MCF 10A (cell line): Measurements from ENCODE around the gene C17orf113. TPM values are rescaled to one million over a fixed set of nuclear protein-coding genes. Genes with fewer than 3 reads are reported as not detected.

Experiments used
- BruUV-seq: library from RNA; stranded (reverse); fragments of 400-500 nt; replicated peaks from 2 replicates; lab custom pipeline; 2021; lab: Mats Ljungman, UMichigan
- CTCF ChIA-PET: fragments of 300-600 bp; sonication (Branson Sonifier 250); formaldehyde crosslinking; extraction: SDS; loops from one replicate; lab custom pipeline; 2021; ENCODE audit warnings: antibody characterized with exemption, inconsistent platforms; lab: Yijun Ruan, JAX
- POLR2A ChIA-PET: fragments of 300-600, 350-650 bp; sonication (Branson Sonifier 250); formaldehyde crosslinking; extraction: SDS; loops from one replicate; lab custom pipeline; 2020; ENCODE audit warnings: antibody characterized with exemption, inconsistent platforms; lab: Yijun Ruan, JAX
- DNase-seq: peaks from one replicate; pipeline ENCODE4 v3.0.0-alpha.2; 2018; ENCODE audit not compliant: unreplicated experiment
- H3K27ac Mint-ChIP-seq: one replicate; pipeline ENCODE4 v1.8.0; 2022; ENCODE audit warnings: mild to moderate bottlenecking, low read depth, mixed read lengths; ENCODE audit not compliant: unreplicated experiment
- H3K27me3 Mint-ChIP-seq: one replicate; pipeline ENCODE4 v1.8.0; 2022; ENCODE audit warnings: mixed read lengths; ENCODE audit not compliant: insufficient read depth, unreplicated experiment
- H3K36me3 Mint-ChIP-seq: one replicate; pipeline ENCODE4 v1.8.0; 2022; ENCODE audit warnings: mild to moderate bottlenecking, moderate library complexity, mixed read lengths; ENCODE audit not compliant: insufficient read depth, unreplicated experiment
- H3K4me1 Mint-ChIP-seq: one replicate; pipeline ENCODE4 v1.8.0; 2022; ENCODE audit warnings: mixed read lengths; ENCODE audit not compliant: insufficient read depth, unreplicated experiment
- H3K4me3 Mint-ChIP-seq: one replicate; pipeline ENCODE4 v1.8.0; 2022; ENCODE audit warnings: mild to moderate bottlenecking, moderate library complexity, mixed read lengths; ENCODE audit not compliant: unreplicated experiment
- H3K9me3 Mint-ChIP-seq: one replicate; pipeline ENCODE4 v1.8.0; 2022; ENCODE audit warnings: mixed read lengths; ENCODE audit not compliant: unreplicated experiment
- CTCF ChIP-seq: fragments of 200-600 bp; IDR thresholded peaks from one replicate; pipeline ENCODE4 v1.8.0; 2022; ENCODE audit warnings: antibody characterized with exemption, mild to moderate bottlenecking; ENCODE audit not compliant: unreplicated experiment
- intact Hi-C: fragments of 100-400 bp; cut with micrococcal nuclease; formaldehyde crosslinking; loops from 2 replicates; pipeline ENCODE4 v1.14.1; 2022
- total RNA-seq: library from RNA; stranded (reverse); gene quantifications from 2 replicates; pipeline ENCODE4 v1.2.3, GENCODE V29; 2022

The C17orf113 gene
- total RNA-seq, 1 experiment from 2014 or later, result 0.72 TPM

- intact Hi-C loops, result no loop called here
- Mint-ChIP-seq H3K4me1 (no peaks in the 10 kb centered on the region), H3K36me3 (no peaks in the 10 kb centered on the region), H3K27me3 (peaks cover 25% of the 10 kb centered on the region), H3K27ac (peak overlapping the region; percentile 16), H3K4me3 (no peak overlapping the region), H3K9me3 (no peaks in the 10 kb centered on the region)
- no TSS peak for BruUV-seq
- no peak for TF ChIP-seq CTCF
- no peak for DNase-seq
- ChIA-PET POLR2A (no interaction called here), CTCF (no interaction called here)
Measured at GRCh38 chr17:42058063-42058462, 7.7 kb upstream of the C17orf113 start.

- no peak for DNase-seq
- Mint-ChIP-seq H3K27me3 (peaks cover 33% of the 10 kb centered on the region), H3K4me3 (no peak overlapping the region), H3K9me3 (no peaks in the 10 kb centered on the region), H3K36me3 (no peaks in the 10 kb centered on the region), H3K4me1 (peaks cover 3% of the 10 kb centered on the region), H3K27ac (no peak overlapping the region)
- no peak for TF ChIP-seq CTCF
- ChIA-PET CTCF (interaction anchor here (0.6 to 1.4 kb wide), 5 partner anchors 12 to 143 kb away, joined by 3 to 5 read pairs (median 4); no protein-coding TSS in a partner anchor), POLR2A (no interaction called here)
- intact Hi-C loops, result no loop called here
- no TSS peak for BruUV-seq
Measured at GRCh38 chr17:42056635-42057034, 6.2 kb upstream of the C17orf113 start.

- intact Hi-C loops, result no loop called here
- no peak for TF ChIP-seq CTCF
- no peaks in the 10 kb centered on the region for H3K9me3 Mint-ChIP-seq
- DNase-seq, result no peak
- BruUV-seq, result no TSS peak
- no peak overlapping the region for H3K4me3 Mint-ChIP-seq
- peaks cover 13% of the 10 kb centered on the region for H3K4me1 Mint-ChIP-seq
- peaks cover 33% of the 10 kb centered on the region for H3K27me3 Mint-ChIP-seq
- no peak overlapping the region for H3K27ac Mint-ChIP-seq
- ChIA-PET CTCF (interaction anchor here (0.8 to 0.9 kb wide), 2 partner anchors 10 to 32 kb away, joined by 3 to 4 read pairs; no protein-coding TSS in a partner anchor), POLR2A (no interaction called here)
- no peaks in the 10 kb centered on the region for H3K36me3 Mint-ChIP-seq
Measured at GRCh38 chr17:42055496-42055895, 5.1 kb upstream of the C17orf113 start.

GRCh38 chr17:42055027-42055426, 4.6 kb upstream of the C17orf113 start:
- POLR2A ChIA-PET, result no interaction called here
- BruUV-seq, result no TSS peak
- H3K9me3 Mint-ChIP-seq, result no peaks in the 10 kb centered on the region

More at GRCh38 chr17:42055027-42055426, 4.6 kb upstream of the C17orf113 start:
- intact Hi-C loops, result no loop called here
- CTCF ChIA-PET, result interaction anchor here (0.7 to 1.0 kb wide), 3 partner anchors 32 to 82 kb away, joined by 3 to 5 read pairs (median 3); no protein-coding TSS in a partner anchor
- Mint-ChIP-seq H3K27me3 (peaks cover 33% of the 10 kb centered on the region), H3K27ac (no peak overlapping the region), H3K4me3 (no peak overlapping the region), H3K36me3 (no peaks in the 10 kb centered on the region), H3K4me1 (peaks cover 13% of the 10 kb centered on the region)
- DNase-seq, result no peak
- TF ChIP-seq CTCF, result no peak
